Liver (tissue), 9 donors: ENCODE results near the gene SKI. TPM values are rescaled to one million over a fixed set of nuclear protein-coding genes. Genes with fewer than 3 reads are reported as not detected.
A peak's percentile ranks its signal among the peaks of the same experiment; 100 is the strongest.

Experiments used
- DNase-seq: peaks from one replicate; pipeline ENCODE4 v3.0.0-alpha.2; 2017; ENCODE audit warnings: low spot score
- H3K27ac ChIP-seq, 2 donors: one replicate each; pipeline ENCODE4 v1.7.0; 2013; ENCODE audit warnings: inconsistent platforms in 2 of 2, low read length in 2 of 2, control low read depth in 1 of 2, low read depth in 1 of 2, mild to moderate bottlenecking in 1 of 2
- H3K27me3 ChIP-seq, 4 donors: one replicate each; pipeline versions ENCODE4 v1.6.1 to v1.7.0; 2013; ENCODE audit warnings: low read length in 3 of 4, inconsistent platforms in 1 of 4, mild to moderate bottlenecking in 1 of 4, moderate library complexity in 1 of 4; ENCODE audit not compliant: control insufficient read depth in 4 of 4, insufficient read depth in 4 of 4
- H3K36me3 ChIP-seq, 4 donors: one replicate each; pipeline versions ENCODE4 v1.6.1 to v1.7.0; 2013; ENCODE audit warnings: low read length in 3 of 4, mild to moderate bottlenecking in 3 of 4, low read depth in 1 of 4, moderate library complexity in 1 of 4; ENCODE audit not compliant: control insufficient read depth in 4 of 4, insufficient read depth in 3 of 4
- H3K4me1 ChIP-seq, 4 donors: one replicate each; pipeline versions ENCODE4 v1.6.1 to v1.7.0; 2013; ENCODE audit warnings: low read length in 3 of 4, mild to moderate bottlenecking in 3 of 4, moderate library complexity in 1 of 4; ENCODE audit not compliant: control insufficient read depth in 4 of 4, insufficient read depth in 4 of 4
- H3K4me3 ChIP-seq, 3 donors: one replicate each; pipeline versions ENCODE4 v1.6.1 to v1.7.0; 2013; ENCODE audit warnings: low read length in 3 of 3, control low read depth in 1 of 3, low read depth in 1 of 3, mild to moderate bottlenecking in 1 of 3
- H3K9ac ChIP-seq, 2 donors: one replicate each; pipeline ENCODE4 v1.7.0; 2013; ENCODE audit warnings: low read length in 2 of 2, mild to moderate bottlenecking in 2 of 2, moderate library complexity in 2 of 2, control low read depth in 1 of 2, low read depth in 1 of 2
- H3K9me3 ChIP-seq, 4 donors: one replicate each; pipeline versions ENCODE4 v1.6.1 to v1.7.0; 2013; ENCODE audit warnings: low read length in 3 of 4; ENCODE audit not compliant: control insufficient read depth in 4 of 4
- CTCF ChIP-seq: fragments of 150-350 bp; IDR thresholded peaks from 2 replicates; pipeline ENCODE4 v1.5.1; 2017; ENCODE audit warnings: improper control_type of control experiment, low read depth, low read length; ENCODE audit not compliant: missing input control
- GABPA ChIP-seq, 2 donors: IDR thresholded peaks in 1 of 2; conservative IDR thresholded peaks in 1 of 2; 2 replicates each; pipeline ENCODE4 v1.6.1; 2016; ENCODE audit warnings: antibody characterized with exemption in 2 of 2, mild to moderate bottlenecking in 1 of 2, moderate library complexity in 1 of 2
- HNF4A ChIP-seq, 2 donors: conservative IDR thresholded peaks; 2 replicates each; pipeline ENCODE4 v1.6.1; 2016; ENCODE audit warnings: antibody characterized with exemption in 2 of 2, mild to moderate bottlenecking in 2 of 2
- RXRA ChIP-seq, 2 donors: IDR thresholded peaks; 2 replicates each; pipeline ENCODE4 v1.6.1; 2017 to 2018; ENCODE audit warnings: antibody characterized with exemption in 2 of 2, mild to moderate bottlenecking in 1 of 2
- TAF1 ChIP-seq: conservative IDR thresholded peaks from 2 replicates; pipeline ENCODE4 v1.6.1; 2016; ENCODE audit warnings: antibody characterized with exemption, mild to moderate bottlenecking
- YY1 ChIP-seq: IDR thresholded peaks from 2 replicates; pipeline ENCODE4 v1.6.1; 2016; ENCODE audit warnings: antibody characterized with exemption, mild to moderate bottlenecking
- WGBS: extraction: QIAGEN DNeasy Blood & Tissue Kit; methylation state at CpG from one replicate; pipeline ENCODE4 v1.1.7; 2013; 5-methylcytosine and 5-hydroxymethylcytosine counted together
- polyA plus RNA-seq, 2 donors: library from polyadenylated mRNA; stranded (reverse) in 1 of 2; unstranded in 1 of 2; fragments of 200-250 nt in 1 of 2; fragments of >200 nt in 1 of 2; fragmentation: Nextera tagmentation in 1 of 2; extraction: Ambion mirVana in 1 of 2; gene quantifications; one replicate each; pipeline versions ENCODE4 v1.2.1 to v1.2.3, GENCODE V29; 2013 to 2015
- total RNA-seq, 2 donors: library from RNA; depleted of rRNA; stranded (reverse); fragments of >200 nt; gene quantifications; one replicate each; pipeline ENCODE4 v1.2.3, GENCODE V29; 2014
- TF ChIP-seq, protein P1 (sequence below): IDR thresholded peaks from 2 replicates; pipeline ENCODE4 v1.6.1; 2016; ENCODE audit warnings: antibody characterized with exemption
- TF ChIP-seq, protein P2 (sequence below): IDR thresholded peaks from 2 replicates; pipeline ENCODE4 v1.6.1; 2016; ENCODE audit warnings: antibody characterized with exemption
- donor health status: healthy.
- donor health status: healthy.
- donor health status: healthy.
- donor health status: healthy.
- donor health status: healthy.

Gene SKI
- total and polyA plus RNA-seq, 4 donors: 3.2 to 21.3 (median 19.5) TPM

GRCh38 chr1:2275796-2276536 lies 47.8 kb downstream of the SKI start:
- no peaks in the 10 kb centered on the region for H3K9me3 ChIP-seq
- no peaks in the 10 kb centered on the region for H3K27me3 ChIP-seq
- no peak for TF ChIP-seq TAF1
- TF ChIP-seq CTCF: no peak
- TF ChIP-seq, protein P1, sequence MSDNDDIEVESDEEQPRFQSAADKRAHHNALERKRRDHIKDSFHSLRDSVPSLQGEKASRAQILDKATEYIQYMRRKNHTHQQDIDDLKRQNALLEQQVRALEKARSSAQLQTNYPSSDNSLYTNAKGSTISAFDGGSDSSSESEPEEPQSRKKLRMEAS: no peak
- TF ChIP-seq YY1: no peak
- TF ChIP-seq, protein P2, sequence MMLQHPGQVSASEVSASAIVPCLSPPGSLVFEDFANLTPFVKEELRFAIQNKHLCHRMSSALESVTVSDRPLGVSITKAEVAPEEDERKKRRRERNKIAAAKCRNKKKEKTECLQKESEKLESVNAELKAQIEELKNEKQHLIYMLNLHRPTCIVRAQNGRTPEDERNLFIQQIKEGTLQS: no peak
- no peak for TF ChIP-seq RXRA (IDR thresholded peaks at IDR 0.05)
- WGBS: 59% methylated on average over 14 of the region's 14 CpGs
- no peak overlapping the region for H3K4me3 ChIP-seq
- peak overlapping the region in 1 of 2 donors; percentile 54 for H3K27ac ChIP-seq
- H3K36me3 ChIP-seq: peaks cover 0 to 2% (median 0%) of the 10 kb centered on the region in 4 donors
- DNase-seq: no peak
- H3K9ac ChIP-seq: no peak overlapping the region
- H3K4me1 ChIP-seq: peaks cover 42 to 87% (median 63%) of the 10 kb centered on the region in 4 donors

DNA sequence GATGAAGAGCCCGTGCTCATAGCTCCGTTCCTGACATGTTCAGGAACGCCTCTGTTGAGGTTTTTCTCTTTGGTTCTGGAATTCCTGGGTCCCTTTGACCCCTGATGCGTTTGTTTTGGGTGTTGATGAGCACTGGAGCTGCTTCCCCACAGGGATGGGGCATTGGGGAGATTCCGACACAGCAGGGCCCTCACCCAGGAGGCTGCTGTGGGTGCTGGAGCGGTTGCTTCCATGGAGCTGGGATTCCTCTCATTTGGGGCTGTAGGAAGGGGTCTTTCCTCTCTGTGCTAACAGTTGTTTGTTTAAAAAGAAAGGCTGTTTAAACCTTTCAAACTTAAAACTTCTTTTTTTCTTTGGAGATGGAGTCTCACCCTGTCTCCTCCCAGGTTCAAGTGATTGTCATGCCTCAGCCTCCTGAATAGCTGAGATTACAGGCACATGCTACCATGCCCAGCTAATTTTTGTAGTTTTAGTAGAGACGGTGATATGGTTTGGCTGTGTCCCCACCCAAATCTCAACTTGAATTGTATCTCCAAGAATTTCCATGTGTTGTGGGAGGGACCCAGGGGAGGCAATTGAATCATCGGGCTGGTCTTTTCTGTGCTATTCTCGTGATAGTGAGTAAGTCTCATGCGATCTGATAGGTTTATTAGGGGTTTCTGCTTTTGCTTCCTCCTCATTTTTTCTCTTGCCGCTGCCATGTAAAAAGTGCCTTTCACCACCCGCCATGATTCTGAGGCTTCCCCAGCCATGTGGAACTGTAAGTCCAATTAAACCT lies 48.9 kb downstream of the SKI start:
- DNase-seq: no peak
- H3K9me3 ChIP-seq: no peaks in the 10 kb centered on the region
- TF ChIP-seq GABPA (IDR thresholded peaks at IDR 0.05 in 1 of 2, conservative IDR thresholded peaks at IDR 0.05 in 1 of 2) (no peak), HNF4A (conservative IDR thresholded peaks at IDR 0.05) (no peak)
- TF ChIP-seq, protein P1: no peak
- 85% methylated on average over 12 of the region's 12 CpGs for WGBS
- H3K4me3 ChIP-seq: no peak overlapping the region
- peaks cover 33 to 77% (median 53%) of the 10 kb centered on the region in 4 donors for H3K4me1 ChIP-seq
- no peaks in the 10 kb centered on the region for H3K27me3 ChIP-seq
- H3K27ac ChIP-seq: no peak overlapping the region
- no peak overlapping the region for H3K9ac ChIP-seq
- peaks cover 0 to 2% (median 0%) of the 10 kb centered on the region in 4 donors for H3K36me3 ChIP-seq

DNA sequence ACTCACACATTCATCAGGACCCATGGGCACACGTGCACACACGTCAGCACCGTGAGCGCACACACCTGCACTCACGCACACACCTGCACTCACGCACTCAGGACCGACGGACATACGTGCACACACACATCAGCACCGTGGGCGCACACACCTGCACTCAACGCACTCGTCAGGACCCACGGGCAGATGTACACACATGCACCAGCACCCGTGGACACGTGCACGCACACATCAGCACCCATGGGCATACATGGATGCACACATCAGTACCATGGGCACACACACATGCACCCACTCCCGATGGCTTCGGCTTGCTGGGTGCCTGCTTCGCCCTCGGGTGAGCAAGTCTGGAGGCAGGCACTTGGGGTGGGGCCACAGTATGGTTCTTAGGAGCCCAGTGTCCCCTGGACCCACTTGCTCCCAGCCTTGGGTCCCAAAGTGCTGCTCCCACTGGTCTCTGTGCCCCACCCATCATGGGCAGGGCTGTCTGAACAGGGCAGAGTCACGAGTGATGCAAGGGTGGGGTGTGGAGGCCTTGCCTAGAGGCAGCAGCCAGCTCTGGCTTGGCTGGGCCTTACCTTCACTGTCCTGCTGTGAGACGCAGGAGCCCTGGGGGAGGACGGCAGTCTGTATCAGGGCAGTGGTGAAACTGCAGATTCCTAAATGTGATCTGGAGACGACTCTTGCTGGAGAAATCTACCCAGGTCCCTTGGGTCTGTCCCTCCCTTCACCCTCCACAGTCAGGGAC lies 49.8 kb downstream of the SKI start:
- WGBS: 91% methylated on average over 25 of the region's 25 CpGs
- H3K9ac ChIP-seq: no peak overlapping the region
- TF ChIP-seq, protein P1: no peak
- no peak for TF ChIP-seq RXRA (IDR thresholded peaks at IDR 0.05)
- no peak for DNase-seq
- H3K27ac ChIP-seq: no peak overlapping the region
- H3K9me3 ChIP-seq: no peaks in the 10 kb centered on the region
- no peak overlapping the region for H3K4me3 ChIP-seq
- H3K4me1 ChIP-seq: peaks cover 28 to 68% (median 46%) of the 10 kb centered on the region in 4 donors
- H3K27me3 ChIP-seq: no peaks in the 10 kb centered on the region
- peaks cover 0 to 2% (median 0%) of the 10 kb centered on the region in 4 donors for H3K36me3 ChIP-seq
